ENCODE data around the gene ZDBF2.
"Not testable (repeated sequence)": the region's sequence is repeated elsewhere in the genome, so short reads cannot be mapped to it uniquely, and the experiment has no call there.

The ZDBF2 gene

DNA sequence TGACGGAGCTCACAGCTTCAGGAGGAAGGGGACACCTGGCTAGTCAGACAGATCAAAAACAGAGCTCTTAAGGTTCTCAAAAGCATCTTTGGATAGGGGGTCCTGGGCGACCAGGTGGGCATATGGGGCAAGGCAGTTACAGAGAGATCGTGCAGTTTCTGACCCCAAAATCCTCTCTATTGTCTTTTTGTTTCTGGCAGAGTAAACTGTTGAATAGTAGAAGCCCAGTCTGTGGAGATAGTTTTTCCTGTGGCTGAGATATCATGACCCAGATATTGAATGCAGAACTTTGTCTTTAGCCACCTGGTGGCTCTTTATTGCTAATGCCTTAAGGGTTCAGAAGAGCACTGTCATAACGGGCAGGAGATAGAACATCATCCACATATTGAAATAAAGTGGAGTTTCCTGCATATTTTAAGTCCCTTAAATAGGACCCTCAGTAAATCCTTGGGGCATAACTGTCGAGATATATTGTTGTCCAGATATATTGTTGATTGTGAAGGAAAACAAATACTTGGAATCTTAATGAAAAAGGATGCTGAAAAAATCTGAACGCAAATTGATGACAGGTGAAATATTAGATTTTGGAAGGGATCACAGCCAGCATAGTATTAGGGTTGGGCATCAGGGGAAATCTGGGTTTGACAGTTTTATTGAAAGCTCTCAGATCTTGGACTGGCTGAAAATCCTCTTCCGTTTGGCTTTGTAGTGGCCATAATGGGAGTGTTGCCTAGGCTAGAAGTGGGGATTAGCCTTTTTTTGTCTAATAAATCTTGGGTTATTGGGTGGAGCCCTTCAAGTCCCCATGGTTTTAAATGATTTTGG lies 14.1 kb upstream of the ZDBF2 start:
- DNase-seq = peak; percentile 69

DNA sequence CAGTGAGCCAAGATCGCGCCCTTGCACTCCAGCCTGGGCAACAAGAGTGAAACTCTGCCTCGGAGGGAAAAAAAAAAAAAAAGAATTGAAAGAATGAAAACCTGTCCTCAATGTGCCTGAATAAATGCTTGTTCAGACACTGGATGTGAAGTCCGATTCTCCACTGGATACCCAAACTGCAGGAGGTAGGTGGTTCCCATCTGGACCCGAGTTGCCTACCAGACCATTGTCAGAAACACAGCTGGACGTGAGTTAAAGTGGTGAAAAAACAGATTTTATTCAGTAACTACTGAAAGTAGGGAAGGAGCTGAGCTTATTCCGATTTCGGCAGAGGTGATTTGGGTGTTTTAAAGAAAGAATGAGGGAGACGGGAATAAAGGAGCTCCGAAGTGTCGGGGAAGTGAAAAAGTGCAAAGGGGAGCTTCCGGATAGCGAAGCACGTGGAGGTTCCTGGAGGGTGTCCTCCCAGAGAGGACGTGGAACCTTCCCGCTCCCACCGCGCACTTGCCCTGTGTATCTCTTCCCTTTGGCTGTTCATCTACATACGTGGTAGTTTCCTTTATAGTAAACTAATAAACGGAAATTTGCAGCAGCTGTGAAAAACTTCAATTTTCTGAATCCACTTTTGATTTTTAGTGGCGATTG lies 10.4 kb upstream of the ZDBF2 start:
- no peak for DNase-seq

DNA sequence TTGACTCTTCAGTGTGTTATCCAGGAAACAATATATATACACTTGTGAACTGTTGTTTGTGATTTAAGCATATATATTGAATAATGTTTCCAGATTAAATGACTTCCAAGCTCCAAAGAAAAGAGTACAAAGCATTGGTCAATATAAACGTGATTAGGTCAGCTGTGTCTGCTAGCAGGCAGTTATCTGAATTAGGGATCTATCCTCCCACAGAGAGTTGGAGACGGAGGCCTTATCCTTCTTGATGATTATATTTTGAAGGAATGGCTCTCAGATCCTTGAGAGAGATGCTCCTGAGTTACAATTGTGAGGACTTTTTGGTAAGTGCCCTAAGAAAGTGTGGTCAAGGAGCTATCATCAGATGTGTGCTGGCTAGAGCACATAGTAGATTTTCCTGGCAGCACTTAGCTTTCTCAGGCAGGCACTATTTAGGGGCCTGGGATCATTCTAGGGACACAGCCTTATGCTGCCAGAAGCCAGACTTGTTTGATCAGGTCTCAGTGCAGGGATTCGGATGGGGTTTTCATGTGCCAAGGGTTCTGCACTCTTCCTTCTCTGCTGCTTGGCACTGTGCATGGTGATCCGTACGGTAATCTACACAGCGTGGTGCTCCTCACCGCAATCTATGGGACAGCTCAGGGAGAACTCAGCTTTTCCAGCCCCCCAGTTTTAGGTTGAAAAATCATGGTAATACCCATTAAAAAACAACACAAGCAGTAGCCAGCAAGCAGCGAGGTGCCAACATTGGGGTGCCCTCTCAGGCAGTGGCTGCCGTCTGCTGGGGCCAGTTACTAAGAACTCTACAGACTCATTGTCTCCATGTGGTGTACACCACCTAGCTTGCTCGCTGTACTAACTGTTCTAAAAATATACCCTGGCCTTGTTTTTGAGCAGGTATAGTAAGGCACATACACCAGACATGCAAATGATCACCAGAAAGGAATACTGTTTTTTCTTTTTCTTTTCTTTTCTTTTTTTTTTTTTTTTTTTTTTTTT lies 8.0 kb upstream of the ZDBF2 start:
- no peak for DNase-seq

DNA sequence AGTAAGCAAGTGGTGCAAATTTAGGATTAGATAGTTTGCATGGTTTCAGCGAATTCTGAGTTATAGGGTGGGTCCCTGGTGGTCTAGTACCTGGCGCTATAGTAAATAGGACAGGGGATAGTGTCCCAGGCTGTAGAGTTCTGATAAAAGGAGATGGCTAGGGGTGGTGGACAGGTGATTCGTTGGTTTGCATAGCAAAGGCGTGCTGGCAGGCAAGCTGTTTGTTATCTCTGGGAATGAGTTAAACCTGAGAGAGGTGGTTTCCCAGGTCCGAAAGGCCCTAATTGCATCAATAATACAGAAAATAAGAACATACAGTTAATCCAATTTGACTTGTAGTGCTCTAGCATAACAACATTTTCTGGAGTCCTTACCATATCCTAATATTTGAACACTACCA lies 6.9 kb upstream of the ZDBF2 start:
- no peak for DNase-seq

DNA sequence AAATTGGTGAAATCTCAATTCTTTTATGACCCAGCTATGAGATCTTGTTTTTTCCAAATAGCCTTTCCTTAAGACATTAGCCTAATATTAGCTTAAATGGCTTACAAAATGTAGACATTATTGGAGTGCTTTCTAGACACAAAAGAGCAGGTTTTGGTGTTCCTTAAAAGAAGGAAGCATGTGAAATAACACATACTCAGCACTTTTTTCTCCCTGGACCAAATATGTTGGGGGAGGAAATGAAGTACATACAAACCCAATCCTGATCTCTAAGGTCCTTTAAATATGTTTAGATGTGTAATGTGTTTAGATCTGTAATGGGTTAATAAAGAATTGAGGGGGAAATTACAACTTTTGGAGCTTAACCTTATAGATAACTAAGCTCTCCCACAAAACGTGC lies 3.4 kb upstream of the ZDBF2 start:
- no peak for DNase-seq

DNA sequence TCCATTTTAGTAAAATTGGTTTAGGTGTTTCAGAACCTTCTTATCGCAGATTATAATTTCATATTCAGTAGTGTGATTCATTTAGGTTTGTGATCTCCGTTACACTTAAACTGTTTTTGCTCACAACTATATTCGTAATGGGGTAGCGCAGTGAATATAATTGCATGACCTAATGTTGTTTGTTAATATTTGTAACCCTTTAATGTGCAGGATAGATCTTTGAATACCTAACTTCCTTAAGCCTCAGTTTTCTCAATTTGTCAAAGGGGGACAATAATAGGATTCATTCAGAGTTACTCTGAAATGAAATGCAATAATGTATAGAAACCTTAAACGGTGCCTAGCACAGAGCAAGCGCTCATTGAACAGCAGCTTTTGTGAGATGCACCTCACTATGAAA lies 558 bp upstream of the ZDBF2 start:
- DNase-seq = no peak

DNA sequence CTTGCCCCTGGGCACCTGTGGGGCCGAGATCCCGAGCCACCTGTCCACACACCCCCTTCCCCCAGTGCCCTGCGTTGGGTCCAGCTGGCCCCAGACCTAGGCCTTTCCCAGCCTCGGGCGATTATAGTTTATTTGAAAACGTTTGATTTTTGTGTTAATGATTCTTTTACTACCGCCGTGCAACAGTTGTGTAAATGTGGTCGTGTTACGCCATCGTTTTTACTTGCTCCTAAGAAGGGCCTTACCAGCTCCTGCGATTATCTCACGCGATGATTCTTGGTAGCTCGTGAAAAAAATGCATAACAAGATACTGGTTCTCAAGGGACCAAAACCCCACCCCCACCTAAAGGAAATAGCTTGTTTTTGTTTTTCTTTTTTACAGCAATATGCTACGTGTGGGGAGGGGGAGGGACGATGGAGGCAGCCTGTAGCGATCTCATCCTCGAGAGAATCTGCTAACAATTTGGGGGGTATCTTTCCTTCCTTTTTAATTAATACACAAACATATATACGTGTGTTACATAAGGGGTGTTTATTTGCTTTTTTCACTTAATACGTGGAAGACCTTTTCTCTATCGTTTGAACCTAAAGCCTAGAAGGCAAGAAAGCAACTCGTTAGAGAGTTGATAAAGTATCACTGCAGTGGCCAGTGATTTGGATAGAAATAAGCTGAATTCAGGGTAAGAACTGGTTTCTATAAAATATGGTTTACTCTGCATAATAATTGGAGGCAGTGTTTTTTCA lies 1.0 kb downstream of the ZDBF2 start:
- DNase-seq = peak; percentile 74

DNA sequence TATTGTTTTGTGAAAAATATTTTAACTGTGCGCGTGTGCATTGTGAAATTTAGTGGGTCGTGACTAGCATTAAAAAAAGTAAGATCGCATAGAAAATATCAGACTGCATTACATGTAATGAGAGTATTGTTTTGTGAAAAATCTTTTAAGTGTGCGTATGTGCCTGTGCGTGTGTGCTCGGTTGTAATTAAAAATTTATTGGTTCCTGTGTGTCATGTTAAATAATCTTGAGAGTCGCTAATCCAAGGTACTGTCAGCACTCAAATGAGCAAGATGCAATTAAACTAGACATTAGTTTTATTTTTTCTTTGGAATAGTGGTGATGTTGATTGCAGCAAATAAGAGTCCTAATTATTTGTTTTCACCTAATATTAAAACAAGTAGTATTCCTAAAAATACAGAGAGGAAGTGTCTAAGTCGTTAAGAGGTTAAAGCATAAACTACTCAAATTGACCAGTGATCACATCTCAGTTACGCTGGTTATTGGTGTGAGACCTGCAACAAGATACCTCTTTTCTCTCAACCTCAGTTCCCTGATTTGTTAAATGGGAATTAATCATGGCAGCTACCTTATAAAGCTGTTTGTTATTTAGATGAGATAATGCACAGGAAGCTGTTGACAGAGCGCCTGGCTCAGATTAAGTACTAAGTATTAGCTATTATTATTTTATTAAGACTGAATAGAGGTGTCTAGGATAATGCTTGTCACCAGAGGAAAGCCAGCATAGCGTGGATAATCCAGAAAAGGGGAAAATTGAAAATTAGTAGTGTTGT lies 1.9 kb downstream of the ZDBF2 start:
- no peak for DNase-seq

DNA sequence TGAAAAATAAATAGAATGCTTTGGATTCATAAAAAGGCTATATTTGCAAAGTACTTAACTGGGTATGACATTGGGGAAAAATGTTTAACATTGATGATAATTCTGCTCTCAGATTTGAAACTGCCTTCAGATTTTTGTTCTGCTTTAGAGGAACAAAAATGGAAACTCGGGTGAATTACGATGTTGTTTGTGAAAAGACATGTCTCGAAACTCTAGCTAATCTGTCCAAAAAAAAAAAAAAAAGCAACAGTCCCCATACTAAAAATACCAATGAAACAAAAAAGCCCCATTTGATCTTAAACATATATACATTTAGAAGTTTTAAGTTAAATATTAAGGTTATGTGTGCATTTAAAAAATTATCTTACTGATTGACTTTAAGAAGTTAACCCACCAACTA lies 3.0 kb downstream of the ZDBF2 start:
- no peak for DNase-seq

DNA sequence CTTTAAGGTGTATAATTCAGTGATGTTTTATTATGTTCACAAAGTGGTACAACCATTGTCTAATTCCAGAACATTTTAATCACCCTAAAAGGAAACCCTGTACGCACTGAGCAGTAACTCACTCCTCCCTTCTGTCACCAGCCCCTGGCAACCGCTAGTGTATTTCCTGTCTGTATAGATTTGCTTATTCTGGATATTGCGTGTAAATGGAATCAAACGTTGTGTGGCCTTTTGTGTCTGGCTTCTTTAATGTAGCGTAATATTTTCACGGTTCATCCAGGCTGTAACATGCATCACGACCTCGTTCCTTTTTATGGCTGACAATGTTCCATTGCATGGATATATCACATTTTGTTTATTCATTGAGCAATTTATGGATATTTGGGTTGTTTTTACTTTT lies 8.3 kb downstream of the ZDBF2 start:
- DNase-seq = no peak

DNA sequence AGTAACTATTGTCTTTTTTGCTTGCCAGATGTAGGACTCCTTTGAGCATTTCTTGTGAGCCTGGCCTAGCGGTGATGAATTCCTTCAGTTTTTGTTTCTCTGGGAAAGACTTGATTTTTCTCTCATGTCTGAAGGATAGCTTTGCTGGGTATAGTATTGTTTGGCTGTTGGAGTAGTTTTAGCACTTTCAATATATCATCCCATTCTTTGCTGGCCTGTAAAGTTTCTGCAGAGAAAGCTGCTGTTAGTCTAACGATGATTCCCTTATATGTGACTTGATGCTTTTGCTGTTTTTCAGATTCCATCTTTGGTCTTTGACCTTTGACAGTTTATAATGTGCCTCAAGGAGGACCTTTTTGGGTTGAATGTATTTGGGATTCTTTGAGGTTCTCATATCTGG lies 12.7 kb downstream of the ZDBF2 start:
- DNase-seq = no peak

DNA sequence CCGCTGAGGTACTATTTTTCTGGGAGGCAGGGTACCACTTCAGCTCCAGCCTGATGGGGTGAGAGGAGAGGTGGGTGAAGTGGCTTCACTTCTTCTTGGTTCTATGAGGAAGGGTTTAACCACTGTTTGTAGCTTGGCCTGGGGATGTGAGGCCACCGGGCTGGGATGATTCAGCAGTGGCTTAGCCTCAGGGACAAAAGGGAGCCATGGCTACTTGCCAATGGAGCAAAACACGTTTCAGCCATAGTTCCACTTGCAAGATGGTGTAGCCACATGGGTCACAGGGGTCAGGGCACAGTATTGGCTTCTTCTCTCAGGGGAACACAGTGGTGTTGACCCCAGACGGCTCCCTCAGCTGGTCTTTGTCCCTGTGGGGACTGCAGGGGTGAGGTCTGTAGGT lies 14.9 kb downstream of the ZDBF2 start:
- no peak for DNase-seq

DNA sequence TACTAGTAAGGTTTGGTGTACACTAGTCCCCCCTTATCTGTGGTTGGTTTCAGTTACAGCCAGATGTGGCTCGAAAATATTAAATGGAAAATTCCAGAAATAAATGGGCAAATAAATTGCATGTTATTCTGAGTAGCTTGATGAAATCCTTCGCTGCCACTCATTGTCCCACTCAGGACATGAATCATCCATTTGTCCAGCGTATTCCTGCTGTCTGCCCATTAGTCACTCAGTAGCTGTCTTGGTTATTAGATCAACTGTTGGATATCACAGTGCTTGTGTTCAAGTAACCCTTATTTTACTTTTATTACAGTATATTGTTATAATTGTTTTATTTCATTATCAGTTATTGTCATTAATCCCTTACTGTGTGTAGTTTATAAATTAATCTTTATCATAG lies 21.7 kb downstream of the ZDBF2 start:
- no peak for DNase-seq

DNA sequence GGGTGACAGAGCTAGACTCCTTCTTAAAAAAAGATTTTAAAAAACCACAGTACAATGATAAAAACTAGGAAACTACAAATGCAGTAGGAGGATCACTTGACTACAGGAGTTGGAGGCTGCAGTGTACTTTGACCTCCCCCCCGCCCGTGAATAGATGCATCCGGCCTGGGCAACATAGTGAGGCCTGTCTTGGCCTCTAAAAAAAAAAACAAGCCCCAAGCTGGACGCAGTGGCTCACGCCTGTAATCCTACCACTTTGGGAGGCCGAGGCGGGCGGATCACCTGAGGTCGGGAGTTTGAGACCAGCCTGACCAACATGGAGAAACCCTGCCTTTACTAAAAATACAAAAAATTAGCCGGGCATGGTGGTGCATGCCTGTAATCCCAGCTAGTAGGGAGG lies 25.1 kb downstream of the ZDBF2 start:
- DNase-seq = not testable (repeated sequence)

DNA sequence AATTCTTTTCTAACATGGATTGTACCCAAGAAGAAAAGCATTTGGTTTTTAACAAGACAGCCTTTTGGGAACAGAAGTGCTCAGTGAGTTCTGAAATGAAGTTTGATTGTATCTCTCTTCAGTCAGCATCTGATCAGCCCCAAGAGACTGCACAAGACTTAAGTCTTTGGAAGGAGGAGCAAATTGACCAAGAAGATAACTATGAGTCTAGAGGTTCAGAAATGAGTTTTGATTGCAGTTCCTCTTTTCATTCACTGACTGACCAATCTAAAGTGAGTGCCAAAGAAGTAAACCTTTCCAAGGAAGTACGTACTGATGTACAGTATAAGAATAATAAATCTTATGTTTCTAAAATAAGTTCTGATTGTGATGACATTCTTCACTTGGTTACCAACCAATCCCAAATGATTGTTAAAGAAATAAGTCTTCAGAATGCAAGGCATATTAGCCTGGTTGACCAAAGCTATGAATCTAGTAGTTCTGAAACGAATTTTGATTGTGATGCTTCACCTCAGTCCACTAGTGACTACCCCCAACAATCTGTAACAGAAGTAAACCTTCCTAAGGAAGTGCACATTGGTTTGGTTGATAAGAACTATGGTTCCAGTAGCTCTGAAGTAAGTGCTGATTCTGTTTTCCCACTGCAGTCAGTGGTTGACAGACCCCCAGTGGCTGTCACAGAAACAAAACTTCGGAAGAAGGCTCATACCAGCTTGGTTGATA lies 31.2 kb downstream of the ZDBF2 start:
- DNase-seq = no peak

DNA sequence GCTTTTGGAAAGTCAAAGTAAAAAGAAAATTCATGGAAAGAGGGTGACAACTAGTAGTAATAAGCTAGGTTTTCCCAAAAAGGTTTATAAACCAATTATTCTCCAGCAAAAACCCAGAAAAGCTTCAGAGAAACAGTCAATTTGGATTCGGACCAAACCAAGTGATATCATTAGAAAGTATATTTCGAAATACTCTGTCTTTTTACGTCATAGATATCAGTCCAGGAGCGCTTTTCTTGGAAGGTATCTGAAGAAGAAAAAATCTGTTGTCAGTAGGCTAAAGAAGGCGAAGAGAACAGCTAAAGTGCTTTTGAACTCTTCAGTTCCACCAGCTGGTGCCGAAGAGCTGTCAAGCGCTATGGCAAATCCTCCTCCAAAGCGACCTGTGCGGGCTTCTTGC lies 36.6 kb downstream of the ZDBF2 start:
- no peak for DNase-seq

DNA sequence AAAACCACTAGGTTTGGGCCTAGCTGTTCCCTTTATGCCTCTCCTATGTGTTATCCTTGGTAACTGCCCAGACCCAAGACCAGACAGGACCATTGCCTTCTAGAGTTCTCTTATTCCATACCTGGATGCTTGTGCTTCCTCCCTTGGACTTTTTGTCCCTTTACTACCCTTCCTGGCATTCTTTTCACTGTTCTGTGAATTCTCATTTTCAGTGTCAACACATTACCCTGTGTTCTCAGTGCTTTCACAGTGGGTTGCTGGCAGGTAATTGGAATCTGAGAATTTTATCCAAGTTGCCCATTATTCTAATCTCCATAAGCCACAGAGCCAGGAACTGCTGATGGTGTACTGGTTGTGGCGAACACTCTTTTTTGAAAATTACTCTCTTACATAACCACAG lies 41.7 kb downstream of the ZDBF2 start:
- DNase-seq = no peak

DNA sequence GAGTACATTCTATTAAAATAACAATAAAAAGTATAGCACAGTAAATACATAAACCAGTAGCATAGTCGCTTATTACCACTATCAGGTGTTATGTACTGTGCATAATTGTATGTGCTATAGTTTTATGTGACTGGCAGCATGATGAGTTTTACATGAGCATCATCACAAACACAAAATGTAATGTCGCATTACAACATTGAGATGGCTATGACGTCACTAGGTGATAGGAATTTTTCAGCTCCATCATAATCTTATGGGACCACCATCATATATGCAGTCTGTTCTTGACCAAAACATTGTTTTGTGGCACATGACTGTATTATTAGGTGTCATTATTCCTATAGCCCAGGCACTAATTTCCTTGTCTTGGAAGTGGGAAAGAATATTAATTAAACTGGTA lies 48.6 kb downstream of the ZDBF2 start:
- DNase-seq = no peak

DNA sequence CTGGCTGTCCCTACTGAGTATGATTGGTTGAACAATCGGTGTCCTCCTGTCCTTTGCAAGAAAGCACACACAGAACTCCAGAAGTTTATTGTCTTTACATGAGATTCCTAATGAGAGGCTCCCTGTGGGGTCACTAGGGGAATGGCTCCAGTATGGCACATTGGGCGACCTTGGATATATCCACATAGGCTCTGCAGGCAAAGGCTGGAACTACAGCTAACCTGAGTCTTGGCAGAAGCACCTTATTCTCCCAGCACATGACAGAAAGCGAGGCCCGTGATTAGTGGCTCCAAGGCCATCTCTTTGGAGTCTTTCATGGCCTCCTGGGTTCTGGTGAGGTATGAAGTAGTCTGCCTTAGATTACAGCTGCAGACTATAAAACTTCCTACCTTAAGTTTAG lies 49.0 kb downstream of the ZDBF2 start:
- peak; percentile 35 for DNase-seq

DNA sequence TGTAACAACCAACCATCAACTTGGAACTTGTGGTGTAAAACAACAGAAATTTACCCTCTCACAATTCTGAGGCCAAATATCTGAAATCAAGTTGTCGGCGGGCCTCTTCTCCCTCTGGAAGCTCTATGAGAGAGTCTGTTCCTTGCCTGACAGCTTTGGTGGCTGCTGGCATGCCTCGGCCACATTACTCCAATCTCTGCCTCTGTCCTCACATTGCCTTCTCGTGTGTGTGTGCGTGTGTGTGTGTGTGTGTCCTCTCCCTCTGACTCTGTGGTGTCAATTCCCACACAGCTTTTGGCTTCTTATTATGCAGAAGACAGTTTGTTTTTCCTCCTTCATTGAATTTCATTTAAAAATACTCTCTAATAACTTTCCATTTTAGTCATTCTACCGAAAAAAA lies 50.4 kb downstream of the ZDBF2 start:
- DNase-seq = no peak

DNA sequence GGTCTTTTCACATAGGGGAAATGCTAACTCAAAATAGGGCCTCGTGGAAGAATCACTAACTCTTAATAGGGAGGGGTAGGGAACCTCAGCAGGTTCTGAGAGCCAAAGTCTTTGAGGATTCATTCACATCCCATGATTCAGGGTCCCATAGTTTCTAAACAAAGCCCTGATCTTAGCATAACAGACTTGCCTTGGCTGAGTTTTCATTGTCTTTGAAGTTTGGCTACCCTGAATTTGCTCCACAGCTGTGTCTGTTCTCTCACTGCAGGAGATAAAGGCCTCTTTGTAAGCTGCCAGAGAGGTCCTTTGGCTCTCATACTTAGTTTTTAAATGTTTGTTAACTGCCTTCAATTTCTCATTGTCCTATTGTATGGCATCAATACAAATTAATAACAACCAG lies 54.5 kb downstream of the ZDBF2 start:
- DNase-seq = no peak
